Non-pigmented ciliary epithelial cell (primary cell): ENCODE results near the gene TLR9.
"Not testable (repeated sequence)": the region's sequence is repeated elsewhere in the genome, so short reads cannot be mapped to it uniquely, and the experiment has no call there.

Source experiments
- DNase-seq: peaks from one replicate; pipeline ENCODE4 v3.0.0-alpha.2; 2010; ENCODE audit warnings: low read depth

The TLR9 gene, protein sequence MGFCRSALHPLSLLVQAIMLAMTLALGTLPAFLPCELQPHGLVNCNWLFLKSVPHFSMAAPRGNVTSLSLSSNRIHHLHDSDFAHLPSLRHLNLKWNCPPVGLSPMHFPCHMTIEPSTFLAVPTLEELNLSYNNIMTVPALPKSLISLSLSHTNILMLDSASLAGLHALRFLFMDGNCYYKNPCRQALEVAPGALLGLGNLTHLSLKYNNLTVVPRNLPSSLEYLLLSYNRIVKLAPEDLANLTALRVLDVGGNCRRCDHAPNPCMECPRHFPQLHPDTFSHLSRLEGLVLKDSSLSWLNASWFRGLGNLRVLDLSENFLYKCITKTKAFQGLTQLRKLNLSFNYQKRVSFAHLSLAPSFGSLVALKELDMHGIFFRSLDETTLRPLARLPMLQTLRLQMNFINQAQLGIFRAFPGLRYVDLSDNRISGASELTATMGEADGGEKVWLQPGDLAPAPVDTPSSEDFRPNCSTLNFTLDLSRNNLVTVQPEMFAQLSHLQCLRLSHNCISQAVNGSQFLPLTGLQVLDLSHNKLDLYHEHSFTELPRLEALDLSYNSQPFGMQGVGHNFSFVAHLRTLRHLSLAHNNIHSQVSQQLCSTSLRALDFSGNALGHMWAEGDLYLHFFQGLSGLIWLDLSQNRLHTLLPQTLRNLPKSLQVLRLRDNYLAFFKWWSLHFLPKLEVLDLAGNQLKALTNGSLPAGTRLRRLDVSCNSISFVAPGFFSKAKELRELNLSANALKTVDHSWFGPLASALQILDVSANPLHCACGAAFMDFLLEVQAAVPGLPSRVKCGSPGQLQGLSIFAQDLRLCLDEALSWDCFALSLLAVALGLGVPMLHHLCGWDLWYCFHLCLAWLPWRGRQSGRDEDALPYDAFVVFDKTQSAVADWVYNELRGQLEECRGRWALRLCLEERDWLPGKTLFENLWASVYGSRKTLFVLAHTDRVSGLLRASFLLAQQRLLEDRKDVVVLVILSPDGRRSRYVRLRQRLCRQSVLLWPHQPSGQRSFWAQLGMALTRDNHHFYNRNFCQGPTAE

DNA sequence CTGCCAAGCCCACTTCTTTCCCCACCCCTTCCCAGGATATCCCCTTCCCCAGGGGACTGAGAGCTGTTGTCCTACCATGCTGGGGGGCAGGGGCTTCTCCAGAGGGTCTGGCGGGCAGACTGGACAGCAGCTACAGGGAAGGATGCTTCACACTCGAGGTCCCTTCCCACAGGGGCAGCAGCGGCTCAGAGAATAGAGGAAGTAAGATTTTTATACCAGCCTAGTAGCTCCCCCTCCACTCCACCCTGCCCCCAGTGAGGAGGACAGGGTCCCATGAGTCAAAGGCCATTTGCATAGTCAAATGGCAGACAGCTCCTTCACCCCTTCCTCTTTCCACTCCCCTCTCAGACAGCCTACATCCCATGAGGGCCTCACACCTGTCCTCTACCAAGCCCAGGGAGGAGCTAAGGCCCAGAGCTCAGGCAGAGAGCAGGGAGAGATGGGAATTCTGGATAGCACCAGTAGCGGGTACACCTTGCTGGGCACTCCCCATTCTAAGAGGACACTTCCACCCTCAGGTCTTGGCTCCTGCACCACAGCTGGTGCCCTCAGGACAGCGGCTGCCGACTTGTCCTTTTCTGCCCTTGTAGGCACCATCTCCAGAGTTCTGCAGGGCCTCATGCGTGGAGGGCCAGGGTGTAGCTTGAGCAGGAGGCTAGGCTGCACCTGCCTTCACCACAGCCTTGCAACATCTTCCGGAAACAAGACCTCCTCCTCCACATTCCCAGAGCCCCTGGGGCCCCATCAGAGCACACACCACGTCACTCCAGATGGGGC is at the start of gene TLR9:
Gene TLR9, minus strand, starts transcription at position 194 of the 777 bp plus-strand sequence. Its CDS starts 116 bp downstream, at position 78.
- DNase-seq = no peak

DNA sequence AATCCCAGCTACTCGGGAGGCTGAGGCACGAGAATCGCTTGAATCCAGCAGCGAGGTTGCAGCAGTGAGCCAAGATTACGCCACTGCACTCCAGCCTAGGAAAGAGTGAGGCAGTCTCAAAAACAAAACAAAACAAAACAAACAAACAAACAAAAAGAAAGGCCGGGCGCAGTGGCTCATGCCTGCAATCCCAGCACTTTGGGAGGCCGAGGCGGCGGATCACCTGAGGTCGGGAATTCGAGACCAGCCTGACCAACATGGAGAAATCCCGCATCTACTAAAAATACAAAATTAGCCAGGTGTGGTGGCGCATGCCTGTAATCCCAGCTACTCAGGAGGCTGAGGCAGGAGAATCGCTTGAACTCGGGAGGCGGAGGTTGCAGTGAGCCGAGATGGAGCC is 49.3 kb upstream of the TLR9 start:
- DNase-seq = not testable (repeated sequence)

DNA sequence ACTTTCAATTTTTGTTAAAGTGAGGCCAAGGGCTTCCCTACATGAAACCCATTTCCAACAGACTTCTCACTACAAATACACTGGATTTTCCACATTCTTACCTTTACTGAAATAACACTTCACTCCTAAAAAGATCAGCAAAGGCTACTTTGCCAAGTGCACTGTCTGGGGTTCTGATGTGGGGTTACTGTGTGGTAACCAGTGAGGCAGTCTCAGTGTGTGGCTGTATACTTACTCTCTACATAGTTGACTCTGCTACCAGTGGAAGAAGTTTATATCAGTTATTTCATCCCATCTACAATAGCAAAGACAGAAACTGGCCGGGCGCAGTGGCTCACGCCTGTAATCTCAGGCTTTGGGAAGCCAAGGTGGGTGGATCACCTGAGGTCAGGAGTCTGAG is 47.4 kb upstream of the TLR9 start:
- DNase-seq = no peak

DNA sequence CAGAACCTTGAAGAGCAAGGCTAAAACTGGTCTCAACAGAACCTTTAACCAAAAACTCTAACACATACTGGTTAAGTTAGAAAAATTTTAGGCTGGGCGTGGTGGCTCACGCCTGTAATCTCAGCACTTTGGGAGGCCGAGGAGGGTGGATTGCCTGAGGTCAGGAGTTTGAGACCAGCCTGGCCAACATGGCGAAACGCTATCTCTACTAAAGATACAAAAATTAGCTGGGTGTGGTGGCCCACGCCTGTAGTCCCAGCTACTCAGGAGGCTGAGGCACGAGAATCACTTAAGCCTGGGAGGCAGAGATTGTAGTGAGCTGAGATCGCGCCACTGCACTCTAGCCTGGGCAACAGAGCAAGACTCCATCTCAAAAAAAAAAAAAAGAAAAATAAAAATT is 46.7 kb upstream of the TLR9 start:
- DNase-seq = not testable (repeated sequence)

DNA sequence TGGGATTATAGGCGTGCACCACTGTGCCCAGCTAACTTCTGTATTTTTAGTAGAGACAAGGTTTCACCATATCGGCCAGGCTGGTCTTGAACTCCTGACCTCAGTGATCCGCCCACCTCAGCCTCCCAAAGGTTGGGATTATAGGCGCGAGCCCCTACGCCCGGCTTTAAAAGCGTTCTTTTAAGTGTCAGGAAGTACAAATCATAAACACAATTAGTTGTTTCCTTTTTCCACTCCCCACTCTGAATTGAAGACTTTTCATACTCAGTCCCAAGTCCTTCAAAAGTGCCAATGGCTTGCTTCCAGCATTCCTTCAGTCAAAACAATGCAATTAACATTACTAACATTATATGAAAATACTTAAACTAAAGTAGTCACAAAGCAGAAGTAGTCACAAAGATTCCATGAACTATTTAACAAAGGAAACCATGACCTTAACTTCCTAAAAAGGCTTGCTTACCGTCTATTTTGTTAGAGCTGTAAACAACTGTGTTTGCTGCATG is 44.9 kb upstream of the TLR9 start:
- no peak for DNase-seq

DNA sequence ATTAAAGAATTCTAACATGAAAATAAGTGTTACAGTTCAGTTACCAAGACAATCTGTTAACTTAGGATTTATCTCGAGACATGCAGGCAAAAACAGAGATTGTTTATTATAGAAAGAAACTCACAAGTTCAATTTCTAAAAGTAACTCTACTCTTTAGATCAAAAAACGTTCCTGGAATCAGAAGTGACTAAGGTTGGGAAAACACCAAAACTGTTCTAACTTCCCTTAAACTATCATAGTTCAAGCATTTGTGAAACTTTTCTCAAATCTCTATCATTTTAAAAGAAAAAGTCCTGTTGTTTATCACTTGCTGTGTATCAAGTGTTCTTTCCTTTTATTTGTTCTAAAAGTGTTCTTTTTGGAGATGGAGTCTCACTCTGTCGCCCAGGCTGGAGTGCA is 44.3 kb upstream of the TLR9 start:
- DNase-seq = no peak

DNA sequence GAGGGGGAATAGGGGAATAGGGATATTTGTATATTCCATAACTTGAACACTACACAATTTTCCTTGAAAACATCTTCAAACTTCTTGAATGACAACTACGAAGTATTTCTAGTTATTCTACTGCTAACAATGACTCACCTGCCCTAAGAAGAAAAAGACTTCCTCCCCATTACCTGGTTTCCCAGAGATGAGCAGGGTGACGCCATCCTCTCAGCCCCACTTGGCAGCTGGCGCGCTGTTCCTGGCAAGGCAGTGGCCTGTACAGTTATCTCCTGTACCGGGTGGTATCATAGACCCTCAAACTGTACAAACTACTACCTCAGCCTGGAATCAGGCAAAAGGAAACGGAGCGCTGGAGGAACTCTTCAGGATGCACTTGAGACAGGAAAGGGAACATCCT is 42.6 kb upstream of the TLR9 start:
- no peak for DNase-seq

DNA sequence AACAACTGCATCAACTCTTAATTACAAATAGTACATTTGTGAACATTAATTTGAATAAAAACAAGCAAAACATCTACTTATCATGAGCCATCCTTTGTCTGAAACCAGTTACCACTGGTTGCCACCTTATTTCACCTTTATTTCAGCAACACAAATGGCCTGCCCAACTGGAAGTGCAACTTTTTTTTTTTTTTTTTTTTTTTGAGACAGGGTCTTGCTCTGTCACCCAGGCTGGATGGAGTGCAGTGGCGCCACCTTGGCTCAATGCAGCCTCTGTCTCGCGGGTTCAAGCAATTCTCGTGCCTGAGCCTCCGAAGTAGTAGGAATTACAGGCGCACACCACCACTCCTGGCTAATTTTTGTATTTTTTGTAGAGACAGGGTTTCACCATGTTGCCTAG is 39.9 kb upstream of the TLR9 start:
- DNase-seq = no peak

DNA sequence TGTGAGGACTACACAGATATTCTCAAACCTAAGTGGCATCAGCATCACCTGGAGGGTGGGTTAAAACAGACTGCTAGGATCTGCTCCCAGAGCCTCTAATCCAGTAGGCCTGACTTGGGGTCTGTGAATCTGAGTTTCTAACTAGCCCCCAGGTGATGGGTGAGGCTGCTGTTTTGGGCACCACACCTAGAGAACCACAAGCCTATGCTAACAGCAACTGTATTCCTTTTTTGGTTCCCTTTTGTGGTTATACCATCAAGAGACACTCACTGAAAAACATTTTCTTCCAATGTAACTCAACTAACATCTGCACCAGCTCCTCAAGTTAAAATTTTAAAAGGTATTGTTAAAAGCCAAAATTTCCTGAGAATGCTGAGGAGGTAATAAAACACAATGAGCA is 37.0 kb upstream of the TLR9 start:
- no peak for DNase-seq

DNA sequence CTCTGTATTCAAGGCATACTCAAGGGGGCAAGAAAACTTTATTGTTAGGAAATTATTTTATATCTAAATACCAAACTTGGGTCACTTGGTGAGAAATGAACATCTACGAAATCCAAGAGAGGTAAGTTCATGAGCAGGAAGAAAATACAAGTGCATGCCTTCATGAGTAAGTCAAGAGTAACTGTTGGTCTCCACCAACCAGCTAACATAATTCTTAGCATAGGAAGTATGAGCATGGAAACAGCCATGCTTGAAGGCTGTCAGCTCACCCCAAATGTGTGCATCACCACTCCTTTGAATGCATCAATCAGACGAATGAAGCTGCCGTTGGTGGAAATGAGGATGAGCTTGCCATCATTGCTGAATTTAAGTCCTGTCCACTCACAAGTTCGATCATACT is 34.0 kb upstream of the TLR9 start:
- no peak for DNase-seq

DNA sequence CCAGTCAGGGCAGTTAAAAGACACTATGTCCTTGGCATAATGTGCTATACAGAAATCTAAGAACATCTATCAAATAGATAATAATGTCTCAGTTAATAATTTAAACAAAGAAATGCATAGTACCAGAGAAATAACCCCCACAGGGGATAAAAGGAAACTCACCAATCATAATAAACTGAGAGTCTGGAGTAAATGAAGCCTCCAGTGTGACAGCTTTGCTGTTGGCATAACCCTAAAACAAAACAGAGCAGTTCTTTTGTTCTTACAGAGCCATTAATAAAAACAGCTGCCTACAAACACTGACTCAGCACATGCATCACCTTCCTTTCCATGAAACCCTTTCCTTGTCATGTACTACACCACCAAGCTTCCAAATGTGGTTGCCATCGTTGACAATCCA is 33.6 kb upstream of the TLR9 start:
- no peak for DNase-seq

DNA sequence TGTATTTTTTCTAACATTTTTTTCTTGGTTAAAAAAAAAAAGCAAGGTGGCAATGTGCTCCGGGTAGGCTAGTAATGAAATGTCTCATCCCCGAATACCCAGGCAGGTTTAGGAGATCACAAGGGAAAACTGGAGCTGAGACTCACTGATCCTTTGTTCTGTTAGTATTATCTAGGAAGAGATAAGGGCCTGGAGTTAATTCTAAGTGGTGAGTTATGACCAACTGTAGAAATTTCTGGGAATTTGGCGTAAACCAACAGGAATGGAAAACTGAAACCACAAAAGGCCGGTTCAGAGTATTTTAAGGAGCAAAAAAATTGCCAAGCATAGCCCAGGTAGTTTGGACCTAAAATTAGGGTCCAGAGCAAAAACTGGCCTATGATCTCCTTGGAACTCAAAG is 32.5 kb upstream of the TLR9 start:
- DNase-seq = no peak

DNA sequence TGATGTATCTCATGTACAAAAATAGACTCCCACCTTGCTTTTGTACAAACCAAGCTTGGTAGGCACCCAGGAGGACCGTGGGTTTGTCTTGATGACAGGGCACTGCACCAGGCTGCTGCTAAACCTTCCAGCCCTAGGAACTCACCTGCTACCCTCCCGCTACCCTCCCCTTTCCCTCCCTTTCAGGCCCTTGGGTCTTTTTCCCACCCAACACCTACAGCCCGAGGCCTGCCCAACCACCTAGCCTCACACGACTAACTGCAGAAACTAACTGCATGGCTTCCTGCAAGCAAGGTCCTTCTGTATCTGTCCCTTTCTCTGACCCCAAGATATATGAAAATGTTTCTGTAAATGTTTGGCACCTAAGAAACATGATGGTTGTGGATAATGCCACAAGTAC is 31.2 kb upstream of the TLR9 start:
- DNase-seq = no peak

DNA sequence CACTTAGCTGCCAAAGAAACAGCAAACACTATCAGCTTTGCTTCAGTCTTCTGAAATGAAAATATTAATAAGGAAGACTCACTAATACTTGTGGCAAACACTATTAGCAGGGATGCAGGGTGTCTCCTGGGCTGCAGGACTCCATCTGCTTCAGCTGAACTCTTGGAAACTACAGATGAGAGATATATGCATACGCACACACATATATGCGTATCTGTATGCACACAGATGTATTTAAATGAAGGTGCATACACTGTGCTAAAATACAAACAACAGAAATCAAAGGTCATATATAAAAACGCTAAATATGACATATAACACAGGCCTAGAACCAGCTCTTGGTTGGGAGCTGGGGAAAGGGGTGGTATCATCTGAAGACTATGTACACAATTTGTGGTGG is 30.7 kb upstream of the TLR9 start:
- DNase-seq = no peak

DNA sequence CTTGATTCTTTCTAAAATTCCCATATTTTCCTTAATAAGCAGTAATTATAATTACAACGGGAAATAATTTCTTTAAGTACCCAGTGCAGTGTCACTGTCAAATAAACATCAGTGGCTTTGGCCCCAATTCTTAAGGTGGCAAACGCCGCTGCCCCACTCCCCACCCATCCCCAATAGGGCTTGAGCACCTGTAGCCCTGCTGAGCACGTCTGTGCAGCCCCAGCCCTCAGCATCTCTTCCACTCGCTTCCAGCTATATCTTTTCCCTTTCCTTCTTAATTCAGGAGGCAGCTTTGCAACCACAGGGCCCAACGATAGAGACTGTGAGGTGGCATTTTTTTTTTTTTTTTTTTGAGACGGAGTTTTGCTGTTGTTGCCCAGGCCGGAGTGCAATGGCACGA is 29.2 kb upstream of the TLR9 start:
- DNase-seq = no peak

DNA sequence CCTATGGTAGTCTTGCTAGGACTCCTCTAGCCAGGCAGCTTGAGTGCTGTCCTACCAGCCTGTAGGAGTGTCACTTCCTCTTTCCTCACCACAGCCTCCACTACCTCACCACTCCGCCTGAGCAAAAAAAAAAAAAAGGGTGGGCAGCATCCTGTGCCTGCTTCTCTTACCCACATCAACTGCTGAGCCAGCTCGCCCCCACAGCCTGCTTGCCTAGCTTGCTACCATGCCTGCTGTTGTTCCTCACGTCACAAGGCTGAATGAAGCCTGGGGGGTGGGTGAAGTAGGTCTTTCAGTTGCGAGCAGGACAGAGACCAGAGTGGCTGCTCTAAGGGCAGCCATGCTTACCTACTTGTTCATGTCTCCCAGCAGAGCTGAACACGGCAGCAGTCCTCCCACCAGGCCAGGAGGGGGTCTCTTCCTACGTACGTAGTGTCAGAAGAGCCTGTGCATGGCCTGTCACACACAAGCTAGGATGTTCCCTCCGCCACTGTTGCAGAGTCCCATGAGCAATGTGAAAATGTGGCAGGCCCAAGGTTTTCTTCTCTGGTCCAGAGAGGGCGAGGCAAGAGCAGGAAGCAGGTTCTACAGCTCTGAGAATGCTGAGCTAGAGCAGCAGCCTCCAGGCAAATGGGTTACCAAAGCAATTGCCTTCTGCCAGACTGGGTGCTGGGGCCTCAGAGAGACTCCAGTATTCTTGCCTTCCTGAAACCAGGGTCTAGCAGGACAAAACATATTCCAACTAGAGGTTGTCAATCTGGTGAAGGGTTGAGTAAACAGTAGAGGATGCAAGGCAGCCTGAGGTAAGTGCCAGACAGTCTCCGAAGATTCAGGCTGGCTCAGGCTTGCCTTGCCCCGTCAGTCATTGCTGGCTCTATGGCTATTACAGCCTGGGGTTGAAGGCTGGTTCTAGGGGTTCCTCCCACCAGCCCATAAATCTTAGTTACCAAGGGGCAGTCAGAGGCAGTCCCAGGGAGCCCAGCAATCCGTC is 28.2 kb upstream of the TLR9 start:
- DNase-seq = no peak

DNA sequence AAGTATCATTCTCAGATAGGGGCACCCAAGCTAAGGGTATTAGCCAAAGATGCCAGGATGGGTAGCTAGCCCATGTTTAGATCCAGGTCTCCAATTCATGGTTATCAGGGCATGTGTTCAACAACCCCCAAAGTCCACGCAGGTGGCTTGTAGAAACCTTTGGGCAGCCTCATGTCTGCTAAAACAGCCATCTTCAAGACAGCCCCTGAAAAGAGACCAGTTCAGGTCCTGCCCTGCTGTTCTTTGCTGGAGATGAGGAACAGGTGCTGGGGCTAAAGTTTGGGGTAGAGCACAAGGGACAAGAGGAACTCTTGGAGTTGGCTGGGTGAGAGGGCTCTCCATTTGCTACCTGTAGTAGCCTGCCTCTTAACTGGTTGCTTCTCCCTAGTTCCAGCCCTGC is 24.7 kb upstream of the TLR9 start:
- DNase-seq = no peak

DNA sequence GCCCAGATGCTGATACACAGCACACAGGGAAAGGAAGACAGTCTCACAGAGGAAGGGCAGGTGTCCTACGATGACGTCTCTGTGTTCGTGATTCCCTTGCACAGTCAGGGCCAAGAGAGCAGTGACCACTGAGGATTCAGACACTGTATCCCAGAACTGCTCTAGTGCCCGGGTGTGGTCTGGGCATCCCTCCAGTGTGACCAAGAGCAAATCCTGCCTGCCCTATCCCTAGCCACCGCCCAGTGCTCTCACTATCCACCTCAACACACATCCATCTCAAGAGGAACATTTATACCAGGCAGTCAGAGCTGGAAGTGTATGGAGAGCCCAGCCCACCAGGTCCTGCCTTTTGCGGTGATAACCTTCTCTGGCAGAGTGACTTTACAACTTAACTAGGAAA is 24.2 kb upstream of the TLR9 start:
- no peak for DNase-seq

DNA sequence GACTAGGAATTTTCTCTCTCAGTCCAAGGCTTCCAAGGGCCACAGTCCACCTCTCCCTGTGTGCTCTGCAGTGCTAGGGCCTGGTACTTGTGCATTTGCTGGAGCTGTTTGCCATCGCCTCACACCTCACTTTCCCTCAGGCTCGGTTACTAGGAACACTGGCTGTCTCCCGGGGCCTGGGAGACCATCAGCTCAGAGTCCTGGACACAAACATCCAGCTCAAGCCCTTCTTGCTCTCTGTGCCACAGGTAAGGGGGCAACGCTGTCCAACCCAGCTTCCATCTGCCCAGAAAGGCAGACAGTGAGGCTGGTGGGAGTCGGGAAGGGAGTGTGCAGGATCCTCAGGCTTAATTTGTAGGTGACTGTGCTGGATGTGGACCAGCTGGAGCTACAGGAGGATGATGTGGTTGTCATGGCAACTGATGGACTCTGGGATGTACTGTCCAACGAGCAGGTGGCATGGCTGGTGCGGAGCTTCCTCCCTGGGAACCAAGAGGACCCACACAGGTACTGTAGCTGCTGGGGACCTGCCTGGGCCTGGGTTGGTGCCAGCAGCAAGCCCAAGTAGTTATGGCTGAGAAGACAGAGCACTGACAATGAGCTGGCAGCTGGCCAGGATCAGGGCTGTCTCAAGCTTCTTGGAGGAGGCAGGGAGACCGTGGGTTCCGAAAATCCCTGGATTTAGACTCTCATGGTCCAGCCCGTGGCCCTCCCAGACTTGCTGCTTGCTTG is 23.5 kb upstream of the TLR9 start:
- no peak for DNase-seq

DNA sequence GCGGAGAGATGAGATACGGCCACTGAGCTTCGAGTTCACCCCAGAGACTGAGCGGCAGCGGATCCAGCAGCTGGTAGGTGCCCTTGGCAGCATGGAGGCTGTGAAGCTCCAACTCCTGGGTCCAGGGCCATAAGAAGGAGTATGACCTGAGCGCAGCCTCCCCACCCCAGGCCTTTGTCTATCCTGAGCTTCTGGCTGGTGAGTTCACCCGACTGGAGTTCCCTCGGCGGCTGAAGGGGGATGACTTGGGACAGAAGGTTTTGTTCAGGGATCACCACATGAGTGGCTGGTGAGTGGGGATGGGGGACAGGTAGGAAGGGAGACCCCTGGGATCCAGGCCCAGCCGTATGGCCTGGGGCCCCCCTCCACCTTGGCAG is 22.7 kb upstream of the TLR9 start:
- no peak for DNase-seq
